T-helper 2 cell treated with Interferon-gamma antibody and Interleukin-4, amounts not matched to agents 100 ng/mL and 5 ng/mL, for 36 hours (primary cell): ENCODE data around the gene LRBA. TPM values are rescaled to one million over a fixed set of nuclear protein-coding genes. Genes with fewer than 3 reads are reported as not detected.
"Not testable (repeated sequence)": the region's sequence is repeated elsewhere in the genome, so short reads cannot be mapped to it uniquely, and the experiment has no call there.

Experiments used
- intact Hi-C: fragments of 100-400 bp; cut with micrococcal nuclease; formaldehyde crosslinking; loops from one replicate; pipeline ENCODE4 v1.15.1; 2023
- total RNA-seq: library from RNA; stranded (reverse); gene quantifications from 2 replicates; pipeline ENCODE4 v1.2.3, GENCODE V29; 2022

Gene LRBA
- total RNA-seq, 1 donor from 2014 or later: 42.4 TPM

DNA sequence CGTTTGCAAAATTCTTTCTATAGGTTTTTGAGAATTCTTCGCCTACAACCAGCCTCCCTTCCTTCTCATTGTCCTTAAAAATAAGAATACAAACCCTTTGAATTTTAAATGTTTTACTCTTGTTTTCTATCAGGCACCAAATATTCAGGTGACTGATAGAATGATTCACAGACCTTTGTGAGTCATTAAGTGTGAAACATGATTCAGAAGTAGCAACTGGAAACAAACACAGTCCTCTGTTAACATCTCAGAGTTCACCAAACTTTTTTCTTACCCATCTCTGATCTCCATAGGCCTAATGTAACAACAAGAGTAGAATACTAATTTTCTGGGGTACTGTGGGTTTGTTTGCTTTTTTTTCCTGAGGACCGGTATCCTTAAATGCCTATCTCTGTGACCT, 496.5 kb downstream of the LRBA start:
- intact Hi-C loops: no loop called here

DNA sequence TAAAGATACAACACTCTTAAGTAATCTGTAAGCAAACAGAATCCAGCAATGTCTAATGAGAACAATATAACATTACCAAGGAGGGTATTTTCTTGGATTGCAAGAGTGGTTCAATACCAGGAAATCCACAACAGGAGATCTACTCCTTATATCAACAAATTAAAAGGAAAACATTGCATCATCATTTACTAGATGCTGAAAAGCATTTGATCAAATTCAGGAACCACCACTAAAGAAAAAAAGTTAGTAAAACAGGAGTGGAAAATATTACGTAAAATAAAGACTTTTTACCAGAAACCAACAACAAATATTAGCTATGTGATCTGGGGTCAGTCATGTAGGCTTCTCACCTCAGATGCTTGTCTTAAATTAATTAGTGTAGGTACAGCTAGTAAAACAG, 499.9 kb downstream of the LRBA start:
- intact Hi-C loops: no loop called here

DNA sequence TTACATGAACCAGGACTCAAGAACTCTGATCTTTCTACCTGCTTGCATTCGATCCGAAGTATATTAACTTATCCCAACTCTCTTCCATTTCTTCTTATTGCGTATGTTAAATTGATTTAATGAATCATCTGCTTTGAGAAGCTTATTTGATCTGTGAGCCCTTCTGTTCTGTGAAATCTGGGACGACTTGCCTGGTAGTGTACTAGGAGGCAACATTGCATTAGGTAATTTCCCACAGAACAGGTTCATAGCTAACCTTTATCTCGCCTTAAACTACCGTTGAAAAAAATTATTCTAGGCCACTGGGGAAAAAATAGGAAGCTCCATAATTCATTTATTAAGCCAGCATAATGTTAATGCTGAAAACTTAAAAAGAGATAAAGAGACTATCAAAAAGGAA, 500.4 kb downstream of the LRBA start:
- intact Hi-C loops: no loop called here

DNA sequence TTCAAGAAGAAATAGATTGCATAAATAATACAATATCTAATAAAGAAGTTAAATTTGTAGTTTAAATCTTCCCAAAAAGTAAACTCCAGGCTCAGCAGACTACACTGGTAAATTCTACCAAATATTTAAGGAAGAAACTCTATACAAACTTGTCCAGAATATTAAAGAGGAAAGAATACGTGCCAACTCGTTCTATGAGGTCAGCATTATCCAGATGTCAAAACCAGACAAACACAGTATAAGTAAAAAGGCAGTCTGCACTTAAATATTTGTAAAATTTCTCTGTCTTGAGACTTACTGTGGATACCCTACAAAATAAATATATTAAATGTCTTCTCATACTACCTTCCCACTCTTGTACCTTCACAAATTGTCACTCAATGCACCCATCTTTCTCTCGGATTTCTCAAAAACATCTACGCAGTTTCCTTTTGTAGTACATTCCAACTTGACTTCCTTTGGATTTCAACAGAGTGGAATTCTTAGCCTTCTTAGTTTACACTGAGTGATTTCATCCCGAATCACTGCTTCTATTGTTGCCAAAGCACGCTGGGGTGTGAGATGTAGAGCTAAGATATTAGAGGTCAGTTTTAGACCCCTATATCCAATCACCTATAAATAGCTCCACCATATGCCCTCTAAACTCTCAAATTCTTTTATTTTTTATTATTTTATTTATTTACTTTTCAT, 504.8 kb downstream of the LRBA start:
- intact Hi-C loops: no loop called here

DNA sequence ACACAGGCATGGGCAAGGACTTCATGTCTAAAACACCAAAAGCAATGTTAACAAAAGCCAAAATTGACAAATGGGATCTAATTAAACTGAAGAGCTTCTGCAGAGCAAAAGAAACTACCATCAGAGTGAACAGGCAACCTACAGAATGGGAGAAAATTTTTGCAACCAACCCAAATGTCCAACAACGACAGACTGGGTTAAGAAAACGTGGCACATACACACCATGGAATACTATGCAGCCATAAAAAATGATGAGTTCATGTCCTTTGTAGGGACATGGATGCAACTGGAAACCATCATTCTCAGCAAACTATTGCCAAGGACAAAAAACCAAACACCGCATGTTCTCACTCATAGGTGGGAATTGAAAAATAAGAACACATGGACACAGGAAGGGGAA, 507.4 kb downstream of the LRBA start:
- intact Hi-C loops: not testable (repeated sequence)

DNA sequence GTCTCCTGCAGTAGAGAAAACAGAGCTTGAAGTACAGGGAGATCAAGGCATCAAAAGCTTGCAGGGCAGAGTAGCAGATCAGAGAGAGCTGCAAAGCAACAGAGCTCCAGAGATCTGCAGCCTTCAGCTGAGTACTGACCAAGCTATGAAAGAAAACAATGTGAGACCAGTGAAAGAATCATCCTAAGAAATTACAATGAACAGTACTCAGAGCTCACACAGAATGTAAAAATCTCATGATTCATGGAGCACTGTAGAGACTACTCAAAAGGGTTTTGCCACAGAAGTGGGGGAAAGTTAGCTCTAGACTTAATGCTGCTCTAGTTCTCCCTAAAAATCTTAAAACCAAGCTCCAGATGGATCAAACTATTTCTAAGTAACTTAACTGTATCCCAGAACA, 513.1 kb downstream of the LRBA start:
- intact Hi-C loops: no loop called here

DNA sequence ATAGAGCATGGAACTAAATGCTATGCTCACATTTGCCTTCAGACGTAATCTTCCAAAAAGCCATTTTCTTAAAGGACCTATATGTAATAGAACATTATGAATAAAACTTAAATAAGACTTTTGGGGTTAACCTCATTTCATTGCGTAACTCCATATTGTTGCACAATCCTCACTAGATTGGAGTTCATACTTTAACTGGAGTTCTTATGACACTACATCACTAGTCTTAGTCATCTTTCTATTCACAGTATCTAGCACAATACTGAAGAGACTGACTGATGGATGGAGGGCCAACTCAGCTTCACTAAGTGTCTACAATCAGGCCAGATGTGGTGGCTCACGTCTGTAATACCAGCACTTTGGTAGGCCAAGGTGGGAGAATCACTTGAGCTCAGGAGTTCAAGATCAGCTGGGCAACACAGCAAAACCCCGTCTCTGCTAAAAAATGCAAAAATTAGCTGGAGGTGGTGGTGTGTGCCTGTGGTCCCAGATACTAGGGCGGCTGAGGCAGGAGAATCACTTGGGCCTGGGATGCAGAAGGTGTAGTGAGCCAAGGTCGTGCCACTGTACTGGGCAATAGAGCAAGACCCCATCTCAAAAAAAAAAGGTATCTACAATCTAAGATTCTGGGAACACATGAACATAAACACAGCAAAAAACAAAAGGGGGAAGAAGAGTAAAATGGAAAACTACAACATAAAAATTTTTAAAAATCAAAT, 513.9 kb downstream of the LRBA start:
- intact Hi-C loops: no loop called here

DNA sequence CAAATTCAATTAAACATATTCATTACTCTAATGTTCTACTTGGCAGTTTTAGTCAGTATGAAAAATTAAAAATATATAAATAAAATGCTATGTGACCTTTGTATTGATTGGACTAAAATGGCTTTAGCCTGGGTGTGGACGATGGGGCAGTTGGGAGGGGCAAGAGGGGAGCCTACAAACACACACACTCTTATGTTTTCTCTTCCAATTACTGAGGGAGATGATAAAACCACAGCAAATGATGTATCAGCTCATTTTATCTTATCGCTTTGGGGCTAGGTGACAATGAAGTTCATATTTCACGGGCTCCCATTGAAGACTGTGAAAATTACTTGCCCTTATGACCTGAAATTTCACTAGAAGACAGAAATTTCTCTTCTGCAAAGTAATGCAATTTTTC, 517.5 kb downstream of the LRBA start:
- intact Hi-C loops: no loop called here

DNA sequence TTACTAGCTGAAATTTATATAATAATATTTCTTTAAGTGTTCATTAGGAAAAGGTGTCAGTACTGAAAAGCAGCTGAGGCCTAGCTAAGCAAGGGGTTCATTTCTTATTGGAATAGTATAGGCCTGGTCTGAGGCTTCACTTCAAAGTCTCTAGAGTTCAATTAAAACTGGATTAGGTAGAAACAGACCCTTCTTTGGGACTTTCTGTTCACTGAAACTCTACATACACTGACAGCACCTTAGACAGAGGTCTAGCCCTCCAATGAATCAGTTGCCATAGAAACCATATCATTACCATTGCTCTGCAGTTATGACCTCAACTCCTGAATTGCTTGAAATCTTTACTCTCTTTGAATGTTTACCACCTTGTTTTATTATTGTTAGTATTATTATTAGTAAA, 519.5 kb downstream of the LRBA start:
- intact Hi-C loops: no loop called here

DNA sequence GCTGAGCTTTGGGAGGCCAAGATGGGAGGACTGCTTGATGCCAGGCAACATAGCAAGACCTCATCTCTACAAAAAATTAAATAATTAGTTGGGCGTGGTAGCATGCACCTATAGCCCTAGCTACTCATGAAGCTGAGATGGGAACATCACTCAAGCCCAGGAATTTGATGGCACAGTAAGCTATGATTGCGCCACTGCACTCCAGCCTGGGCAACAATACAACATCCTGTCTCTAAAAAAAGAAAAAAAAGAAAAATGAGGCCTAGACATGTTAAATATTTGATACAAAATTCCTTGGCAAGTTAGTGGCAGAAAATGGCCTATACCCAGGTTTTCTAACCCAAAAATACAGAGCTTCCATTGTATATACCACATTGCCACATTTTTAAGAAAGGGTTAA, 521.2 kb downstream of the LRBA start:
- intact Hi-C loops: no loop called here

DNA sequence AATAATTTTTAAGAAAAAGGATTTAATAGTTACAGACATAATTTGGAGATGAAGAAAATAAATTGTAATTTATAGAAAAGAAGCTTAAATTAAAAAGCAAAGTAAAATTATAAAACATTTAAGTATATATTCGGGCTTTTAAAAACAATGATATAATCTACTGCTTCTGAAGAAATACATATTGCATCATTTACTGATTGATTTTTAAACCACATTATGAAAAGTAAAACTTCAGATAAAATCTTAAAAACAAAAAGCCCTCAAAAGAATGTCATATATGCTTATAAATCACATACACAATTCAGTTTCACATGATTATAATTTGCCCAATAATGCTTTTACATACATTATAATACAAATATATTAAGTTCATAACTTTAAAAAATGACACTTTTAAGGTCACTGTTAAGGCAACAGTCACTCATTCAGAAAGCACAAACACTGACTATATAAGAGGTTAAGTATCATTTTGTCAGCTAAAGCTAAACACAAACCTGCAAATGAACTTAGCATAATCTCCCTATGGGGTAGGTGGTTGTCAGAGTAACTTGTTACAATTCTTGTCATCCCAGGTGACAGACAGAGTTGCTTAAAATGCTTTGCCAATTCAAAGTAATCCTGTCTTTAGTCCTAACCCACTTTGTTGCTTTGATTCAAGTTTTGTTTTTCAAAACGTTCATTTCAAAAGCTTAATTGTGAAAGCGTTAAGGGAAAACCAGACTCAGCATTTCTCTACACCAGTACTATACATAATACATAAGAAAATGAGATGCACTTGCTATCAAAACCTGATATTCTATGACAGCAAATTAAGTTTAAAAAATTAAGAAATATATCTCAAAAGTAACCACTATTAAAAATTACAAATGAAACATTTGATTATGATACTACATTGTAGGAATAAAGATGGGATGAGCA, 523.7 kb downstream of the LRBA start:
- intact Hi-C loops: no loop called here

DNA sequence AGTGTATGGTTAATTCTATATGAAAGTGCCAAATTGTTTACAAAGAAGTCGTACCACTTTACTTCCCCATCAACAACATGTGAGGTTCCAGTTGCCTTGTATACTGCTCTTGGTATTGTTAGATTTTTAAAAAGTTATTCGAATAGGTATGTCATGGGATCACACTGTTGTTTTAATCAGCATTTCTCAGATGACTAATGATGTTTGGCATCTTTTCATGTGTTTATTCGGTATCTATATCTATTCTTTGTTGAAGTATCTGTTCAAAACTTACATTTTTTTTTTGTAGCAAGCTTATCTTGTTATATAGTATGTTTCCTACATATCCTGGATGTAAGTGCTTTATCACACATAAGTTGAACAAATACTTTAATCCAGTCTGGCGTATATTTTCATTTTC, 532.5 kb downstream of the LRBA start:
- intact Hi-C loops: no loop called here

DNA sequence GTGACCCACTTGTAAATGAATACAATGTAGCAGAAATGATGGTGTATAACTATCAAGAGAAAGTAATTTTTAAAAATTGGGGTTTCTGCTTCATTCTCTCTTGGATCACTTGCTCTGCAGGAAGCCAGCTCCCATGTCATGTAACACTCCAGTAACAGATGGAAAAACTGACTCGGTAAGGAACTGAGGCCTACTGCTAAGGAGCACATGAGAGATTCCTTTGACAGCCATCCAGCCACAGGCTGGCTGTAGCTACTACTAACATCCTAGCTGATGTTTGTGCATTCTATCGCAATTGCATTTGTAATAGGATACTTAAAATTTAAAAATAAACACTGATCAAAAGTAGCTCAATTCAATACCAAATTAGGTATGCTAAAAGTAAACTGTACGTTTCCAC, 535.4 kb downstream of the LRBA start:
- intact Hi-C loops: no loop called here

DNA sequence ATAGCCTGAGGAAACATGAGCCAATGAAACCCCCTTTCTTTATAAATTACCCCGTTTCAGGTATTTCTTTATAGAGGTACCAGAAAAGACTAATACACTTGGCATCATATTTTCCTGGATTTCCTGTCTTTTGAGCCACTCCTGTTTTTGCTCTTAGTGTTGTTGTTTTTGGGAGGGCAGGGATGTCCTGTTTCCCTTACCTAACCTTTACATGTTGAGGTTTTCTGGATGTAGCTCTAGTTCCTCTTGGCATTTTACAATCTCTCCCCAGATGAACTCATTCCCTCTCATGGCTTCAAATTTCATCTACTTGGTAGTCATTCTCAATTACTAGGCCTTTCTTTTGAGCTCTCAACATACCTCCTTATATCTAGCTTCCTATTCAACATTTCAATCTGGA, 537.2 kb downstream of the LRBA start:
- intact Hi-C loops: no loop called here

DNA sequence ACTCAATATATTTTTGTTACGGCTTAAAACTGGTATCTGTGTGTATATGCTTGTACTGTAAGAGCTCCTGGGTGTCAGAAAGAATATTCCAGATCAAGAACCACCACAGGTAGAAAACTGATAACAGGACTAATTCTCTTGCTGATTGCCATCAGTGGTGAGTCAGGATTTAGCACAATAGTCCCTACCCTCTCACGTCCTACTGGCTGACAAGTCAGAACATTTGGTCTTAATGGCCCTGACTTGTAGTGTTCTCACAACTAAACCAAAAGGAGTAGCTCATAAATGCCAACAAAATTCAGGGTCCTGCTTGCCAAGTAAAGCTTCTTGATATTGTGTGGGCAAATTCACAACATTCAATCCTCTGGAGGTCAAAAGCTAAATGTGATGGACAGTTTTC, 538.3 kb downstream of the LRBA start:
- intact Hi-C loops: no loop called here

DNA sequence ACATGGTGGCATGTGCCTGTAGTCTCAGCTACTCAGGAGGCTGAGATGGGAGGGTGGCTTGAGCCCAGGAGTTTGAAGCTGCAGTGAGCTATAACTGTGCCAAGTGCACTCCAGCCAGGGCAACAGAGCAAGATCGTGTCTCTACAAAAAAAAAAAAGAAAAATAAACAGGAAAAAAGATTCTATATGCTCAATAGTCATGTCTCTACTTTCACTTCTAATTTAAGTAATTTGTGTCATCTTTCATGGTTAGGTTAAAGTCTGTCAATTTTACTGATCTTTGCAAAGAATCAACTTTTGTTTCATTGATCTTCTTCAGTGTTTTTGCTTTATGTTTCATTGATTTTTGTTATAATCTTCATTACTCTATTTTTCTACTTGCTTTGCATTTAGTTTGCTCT, 539.3 kb downstream of the LRBA start:
- intact Hi-C loops: no loop called here

DNA sequence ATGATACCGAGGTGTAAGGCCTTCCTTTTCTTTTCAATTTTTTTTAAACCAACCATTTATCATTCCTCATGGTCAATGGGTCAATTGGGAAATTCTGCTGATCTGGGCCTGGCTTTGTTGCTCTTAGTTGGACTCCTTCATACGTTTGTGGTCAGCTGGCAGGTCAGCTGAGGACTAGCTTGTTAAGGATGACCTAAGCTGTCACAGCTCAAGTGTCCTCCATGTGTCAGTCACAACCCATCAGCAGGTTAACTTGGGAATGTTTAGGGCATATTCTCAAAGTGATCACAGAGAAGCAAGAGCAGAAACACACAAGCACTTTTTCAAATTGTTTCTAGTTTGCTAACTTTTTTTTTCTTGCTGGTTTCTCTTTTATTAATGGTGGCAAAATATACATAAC, 550.6 kb downstream of the LRBA start:
- intact Hi-C loops: no loop called here

DNA sequence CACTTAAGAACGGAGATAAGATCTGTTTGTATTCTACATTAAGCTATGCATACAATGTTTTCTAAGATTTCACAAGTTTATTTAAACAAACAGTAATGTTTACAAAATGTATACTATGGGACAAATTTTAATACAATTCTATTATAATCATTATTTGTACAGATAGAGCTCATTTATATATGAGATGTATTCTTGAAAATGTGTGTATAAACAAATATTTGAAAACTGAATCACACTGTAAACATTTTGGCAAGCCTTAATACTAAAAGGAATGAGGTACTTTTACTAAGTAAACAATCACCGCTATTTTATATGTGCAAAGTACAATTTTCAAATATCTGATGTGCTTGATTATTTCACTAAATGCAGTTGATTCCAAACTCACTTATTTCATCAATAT, 552.3 kb downstream of the LRBA start:
- intact Hi-C loops: no loop called here

DNA sequence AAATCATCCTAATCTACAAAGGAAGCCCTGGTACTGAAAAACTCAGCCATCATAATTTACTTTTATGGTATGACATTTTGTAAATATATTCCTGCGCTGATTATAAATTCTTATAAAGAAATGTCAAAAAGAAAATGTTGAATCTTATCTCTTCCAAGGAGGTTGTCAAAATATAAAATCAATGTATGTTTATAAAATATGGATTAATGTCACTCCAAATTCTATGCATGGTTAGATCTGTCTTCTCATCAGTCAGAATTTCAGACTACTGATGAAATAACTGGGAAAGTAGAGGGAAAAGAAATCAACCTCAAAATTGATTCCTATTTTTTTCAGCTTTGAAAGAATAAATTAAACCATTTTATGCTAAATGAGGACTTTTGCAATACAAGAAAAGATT, 553.1 kb downstream of the LRBA start:
- intact Hi-C loops: no loop called here

DNA sequence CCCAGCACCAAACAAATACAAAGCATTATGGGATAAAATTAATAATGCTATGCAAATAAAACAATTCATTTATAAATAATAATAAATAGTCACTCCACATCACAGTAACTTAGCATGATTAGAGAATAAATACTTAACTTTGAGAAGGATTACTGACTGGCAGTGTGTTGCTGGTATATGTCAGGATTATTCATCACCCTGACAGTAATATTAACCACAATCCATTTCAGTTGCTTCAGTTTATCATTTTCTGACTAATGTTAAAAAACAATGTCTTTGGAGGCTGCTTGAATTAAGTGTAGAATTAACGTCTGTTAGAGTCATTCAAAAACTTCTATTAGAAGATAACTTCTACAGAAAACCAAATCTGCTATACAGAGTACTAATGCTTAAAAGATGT, 557.3 kb downstream of the LRBA start:
- intact Hi-C loops: no loop called here

DNA sequence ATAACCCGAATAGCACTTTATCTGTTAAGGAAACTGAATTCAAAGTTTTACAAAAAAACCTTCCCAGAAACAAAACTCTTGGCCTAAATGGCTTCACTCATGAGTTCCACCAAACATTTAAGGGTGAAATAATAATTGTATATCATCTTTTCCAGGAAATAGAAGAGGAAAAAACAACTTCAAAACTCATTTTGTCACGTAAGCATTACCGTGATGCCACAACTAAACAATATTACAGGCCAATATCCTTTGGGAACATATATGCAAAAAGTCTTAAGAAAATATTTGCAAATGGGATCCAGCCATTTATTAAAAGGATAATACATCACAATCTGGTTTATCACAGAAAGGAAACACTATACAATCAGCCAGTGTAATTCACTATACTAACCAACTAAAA, 563.2 kb downstream of the LRBA start:
- intact Hi-C loops: no loop called here

DNA sequence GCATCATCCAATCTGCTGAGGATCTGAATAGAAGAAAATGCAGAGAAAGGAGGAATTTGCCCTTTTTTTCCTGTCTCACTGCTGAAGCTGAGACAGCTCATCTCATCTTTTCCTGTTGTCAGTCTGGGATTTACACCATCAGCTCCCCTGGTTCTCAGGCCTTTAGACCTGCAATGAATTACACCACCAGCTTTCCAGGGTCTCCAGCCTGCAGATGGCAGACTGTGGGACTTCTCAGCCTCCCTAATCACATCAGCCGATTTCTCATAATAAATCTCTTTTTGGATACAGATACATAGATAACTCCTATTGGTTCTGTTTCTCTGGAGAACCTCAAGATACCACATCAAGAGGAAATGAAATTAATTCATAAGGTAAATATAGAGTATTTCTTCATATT, 567.7 kb downstream of the LRBA start:
- intact Hi-C loops: no loop called here
